ENCODE results near the gene ARMC2. TPM values are rescaled to one million over a fixed set of nuclear protein-coding genes. Genes with fewer than 3 reads are reported as not detected.

Gene ARMC2
- 11.5 TPM for total RNA-seq

- Histone ChIP-seq H3K27me3 (no peaks in the 10 kb centered on the region), H3K27ac (peak within 1 kb of the TSS; percentile 67), H3K9me3 (no peaks in the 10 kb centered on the region), H3K4me3 (peak within 1 kb of the TSS; percentile 58 to 65), H3K4me1 (peaks cover 8% of the 10 kb centered on the region), H3K36me3 (no peaks in the 10 kb centered on the region)
- peak; percentile 86 to 93 for TF ChIP-seq POLR2AphosphoS5 (IDR thresholded peaks at IDR 0.05; ENCODE audit: insufficient read depth in 1 of 2, low read depth in 1 of 2)
- TF ChIP-seq POLR2A (IDR thresholded peaks at IDR 0.05) = peak in 1 of 2 donors; percentile 37
- no peak for TF ChIP-seq CTCF (IDR thresholded peaks at IDR 0.05)
- no peak for DNase-seq (ENCODE audit: extremely low spot score in 2 of 2)
- intact Hi-C loops (cut with DNase I) = no loop called here
These were observed at the start of gene ARMC2 for GRCh38 chr6:108848116-108848868. TSS of gene ARMC2 (plus strand) at chr6:108848422. CDS start at chr6:108854268, 5,846 bp downstream.

GRCh38 chr6:108798670-108799353 lies 49.4 kb upstream of the ARMC2 start:
- Histone ChIP-seq H3K27ac (no peak overlapping the region), H3K4me3 (no peak overlapping the region), H3K36me3 (no peaks in the 10 kb centered on the region), H3K4me1 (peaks cover 5% of the 10 kb centered on the region), H3K9me3 (no peaks in the 10 kb centered on the region), H3K27me3 (no peaks in the 10 kb centered on the region)
- TF ChIP-seq POLR2AphosphoS5 (IDR thresholded peaks at IDR 0.05; ENCODE audit: insufficient read depth in 1 of 2, low read depth in 1 of 2) = peak in 1 of 2 donors; percentile 23
- no peak for TF ChIP-seq POLR2A (IDR thresholded peaks at IDR 0.05)
- intact Hi-C loops (cut with DNase I) = no loop called here
- no peak for DNase-seq (ENCODE audit: extremely low spot score in 2 of 2)

- no peaks in the 10 kb centered on the region for H3K27me3 ChIP-seq
These were observed 48.9 kb upstream of the ARMC2 start for GRCh38 chr6:108799354-108799717.

GRCh38 chr6:108799791-108800190 lies 48.4 kb upstream of the ARMC2 start:
- intact Hi-C loops (cut with DNase I) = no loop called here
- TF ChIP-seq POLR2A (IDR thresholded peaks at IDR 0.05) (no peak), POLR2AphosphoS5 (IDR thresholded peaks at IDR 0.05; ENCODE audit: insufficient read depth in 1 of 2, low read depth in 1 of 2) (no peak), CTCF (IDR thresholded peaks at IDR 0.05) (no peak)
- Histone ChIP-seq H3K27me3 (no peaks in the 10 kb centered on the region), H3K27ac (no peak overlapping the region), H3K36me3 (no peaks in the 10 kb centered on the region), H3K4me3 (no peak overlapping the region), H3K9me3 (no peaks in the 10 kb centered on the region), H3K4me1 (peaks cover 5% of the 10 kb centered on the region)
- DNase-seq (ENCODE audit: extremely low spot score in 2 of 2) = no peak

More at GRCh38 chr6:108799354-108799717, 48.9 kb upstream of the ARMC2 start:
- intact Hi-C loops (cut with DNase I) = no loop called here
- DNase-seq (ENCODE audit: extremely low spot score in 2 of 2) = no peak
- Histone ChIP-seq H3K36me3 (no peaks in the 10 kb centered on the region), H3K9me3 (no peaks in the 10 kb centered on the region), H3K4me1 (peaks cover 5% of the 10 kb centered on the region), H3K4me3 (no peak overlapping the region), H3K27ac (no peak overlapping the region)
- TF ChIP-seq CTCF (IDR thresholded peaks at IDR 0.05) (no peak), POLR2AphosphoS5 (IDR thresholded peaks at IDR 0.05; ENCODE audit: insufficient read depth in 1 of 2, low read depth in 1 of 2) (no peak), POLR2A (IDR thresholded peaks at IDR 0.05) (no peak)

- H3K36me3 ChIP-seq = no peaks in the 10 kb centered on the region
- H3K9me3 ChIP-seq = no peaks in the 10 kb centered on the region
- H3K27me3 ChIP-seq = no peaks in the 10 kb centered on the region
- no peak overlapping the region for H3K4me3 ChIP-seq
- DNase-seq (ENCODE audit: extremely low spot score in 2 of 2) = no peak
- intact Hi-C loops (cut with DNase I) = no loop called here
- H3K4me1 ChIP-seq = peaks cover 5% of the 10 kb centered on the region
- TF ChIP-seq CTCF (IDR thresholded peaks at IDR 0.05) (no peak), POLR2AphosphoS5 (IDR thresholded peaks at IDR 0.05; ENCODE audit: insufficient read depth in 1 of 2, low read depth in 1 of 2) (no peak), POLR2A (IDR thresholded peaks at IDR 0.05) (no peak)
- no peak overlapping the region for H3K27ac ChIP-seq
These were observed 47.8 kb upstream of the ARMC2 start for GRCh38 chr6:108800427-108800864.
